ENCODE measurements around the gene TM6SF1.

TM6SF1 gene

GRCh38 chr15:83112956-83113299 is 5.5 kb downstream of the TM6SF1 start:
- Histone ChIP-seq H3K56ac (ENCODE audit: low read length) (no peak overlapping the region), H4K5ac (ENCODE audit: low read length) (no peak overlapping the region), H4K8ac (ENCODE audit: low read depth, low read length) (no peak overlapping the region), H2BK5ac (ENCODE audit: low read length) (no peak overlapping the region), H3K79me2 (ENCODE audit: control insufficient read depth, insufficient read depth, low read length) (no peaks in the 10 kb centered on the region), H3K4me1 (ENCODE audit: control insufficient read depth, low read depth, low read length) (no peaks in the 10 kb centered on the region), H3K27ac (ENCODE audit: low read depth, low read length) (no peak overlapping the region), H3K79me1 (ENCODE audit: low read length) (no peaks in the 10 kb centered on the region), H2BK15ac (replicated peaks; ENCODE audit: low read depth) (no peak overlapping the region), H3K23ac (ENCODE audit: low read length) (no peak overlapping the region), H3K9ac (ENCODE audit: low read length) (no peak overlapping the region), H2BK120ac (ENCODE audit: low read depth, low read length) (no peak overlapping the region), H3K18ac (ENCODE audit: low read length) (no peak overlapping the region), H3K4me2 (ENCODE audit: low read length) (no peak overlapping the region), H3K27me3 (ENCODE audit: insufficient read depth, low read length, poor library complexity) (no peaks in the 10 kb centered on the region), H3K36me3 (ENCODE audit: control insufficient read depth, insufficient read depth, low read length) (no peaks in the 10 kb centered on the region), H2AK5ac (ENCODE audit: low read length) (no peak overlapping the region), H3K4ac (ENCODE audit: low read depth, low read length) (no peak overlapping the region), H3K4me3 (ENCODE audit: low read length) (no peak overlapping the region)
- DNase-seq: no peak
- no CpG with 5 or more reads among the region's 3 CpGs for WGBS (ENCODE audit: extremely low coverage, insufficient coverage, low lambda C conversion rate)

GRCh38 chr15:83113881-83114674 is 6.6 kb downstream of the TM6SF1 start:
- H3K4me2 ChIP-seq (ENCODE audit: low read length): no peak overlapping the region
- H4K5ac ChIP-seq (ENCODE audit: low read length): no peak overlapping the region
- no peak overlapping the region for H2BK15ac ChIP-seq (replicated peaks; ENCODE audit: low read depth)
- DNase-seq: no peak
- no peaks in the 10 kb centered on the region for H3K79me1 ChIP-seq (ENCODE audit: low read length)
- no peak overlapping the region for H2BK120ac ChIP-seq (ENCODE audit: low read depth, low read length)
- no peaks in the 10 kb centered on the region for H3K36me3 ChIP-seq (ENCODE audit: control insufficient read depth, insufficient read depth, low read length)
- H4K8ac ChIP-seq (ENCODE audit: low read depth, low read length): no peak overlapping the region
- H3K79me2 ChIP-seq (ENCODE audit: control insufficient read depth, insufficient read depth, low read length): no peaks in the 10 kb centered on the region
- no peaks in the 10 kb centered on the region for H3K4me1 ChIP-seq (ENCODE audit: control insufficient read depth, low read depth, low read length)
- H3K4ac ChIP-seq (ENCODE audit: low read depth, low read length): no peak overlapping the region
- WGBS (ENCODE audit: extremely low coverage, insufficient coverage, low lambda C conversion rate): no CpG with 5 or more reads among the region's 5 CpGs
- H2BK5ac ChIP-seq (ENCODE audit: low read length): no peak overlapping the region
- no peak overlapping the region for H3K9ac ChIP-seq (ENCODE audit: low read length)
- no peaks in the 10 kb centered on the region for H3K27me3 ChIP-seq (ENCODE audit: insufficient read depth, low read length, poor library complexity)
- H2AK5ac ChIP-seq (ENCODE audit: low read length): no peak overlapping the region
- no peak overlapping the region for H3K18ac ChIP-seq (ENCODE audit: low read length)
- no peak overlapping the region for H3K56ac ChIP-seq (ENCODE audit: low read length)
- H3K27ac ChIP-seq (ENCODE audit: low read depth, low read length): no peak overlapping the region
- no peak overlapping the region for H3K4me3 ChIP-seq (ENCODE audit: low read length)
- H3K23ac ChIP-seq (ENCODE audit: low read length): no peak overlapping the region

- Histone ChIP-seq H3K4me3 (ENCODE audit: low read length) (no peak overlapping the region), H3K27ac (ENCODE audit: low read depth, low read length) (no peak overlapping the region), H3K4me2 (ENCODE audit: low read length) (no peak overlapping the region), H2BK5ac (ENCODE audit: low read length) (no peak overlapping the region), H4K5ac (ENCODE audit: low read length) (no peak overlapping the region), H3K18ac (ENCODE audit: low read length) (no peak overlapping the region), H2BK120ac (ENCODE audit: low read depth, low read length) (no peak overlapping the region), H3K79me1 (ENCODE audit: low read length) (no peaks in the 10 kb centered on the region), H2AK5ac (ENCODE audit: low read length) (no peak overlapping the region), H3K36me3 (ENCODE audit: control insufficient read depth, insufficient read depth, low read length) (no peaks in the 10 kb centered on the region), H3K9ac (ENCODE audit: low read length) (no peak overlapping the region), H3K23ac (ENCODE audit: low read length) (no peak overlapping the region), H3K27me3 (ENCODE audit: insufficient read depth, low read length, poor library complexity) (no peaks in the 10 kb centered on the region), H3K56ac (ENCODE audit: low read length) (no peak overlapping the region), H3K79me2 (ENCODE audit: control insufficient read depth, insufficient read depth, low read length) (no peaks in the 10 kb centered on the region), H3K4ac (ENCODE audit: low read depth, low read length) (no peak overlapping the region), H3K4me1 (ENCODE audit: control insufficient read depth, low read depth, low read length) (no peaks in the 10 kb centered on the region), H2BK15ac (replicated peaks; ENCODE audit: low read depth) (no peak overlapping the region), H4K8ac (ENCODE audit: low read depth, low read length) (no peak overlapping the region)
- no peak for DNase-seq
- WGBS (ENCODE audit: extremely low coverage, insufficient coverage, low lambda C conversion rate): no CpG with 5 or more reads among the region's 6 CpGs
These were observed 7.4 kb downstream of the TM6SF1 start for GRCh38 chr15:83114856-83115255.

- Histone ChIP-seq H2BK120ac (ENCODE audit: low read depth, low read length) (no peak overlapping the region), H2BK15ac (replicated peaks; ENCODE audit: low read depth) (no peak overlapping the region), H3K4me3 (ENCODE audit: low read length) (no peak overlapping the region), H4K8ac (ENCODE audit: low read depth, low read length) (no peak overlapping the region), H3K18ac (ENCODE audit: low read length) (no peak overlapping the region), H3K27ac (ENCODE audit: low read depth, low read length) (no peak overlapping the region), H3K36me3 (ENCODE audit: control insufficient read depth, insufficient read depth, low read length) (no peaks in the 10 kb centered on the region), H2AK5ac (ENCODE audit: low read length) (no peak overlapping the region), H4K5ac (ENCODE audit: low read length) (no peak overlapping the region), H3K79me1 (ENCODE audit: low read length) (no peaks in the 10 kb centered on the region), H3K79me2 (ENCODE audit: control insufficient read depth, insufficient read depth, low read length) (no peaks in the 10 kb centered on the region), H3K56ac (ENCODE audit: low read length) (no peak overlapping the region), H3K23ac (ENCODE audit: low read length) (no peak overlapping the region), H3K4me2 (ENCODE audit: low read length) (no peak overlapping the region), H3K4me1 (ENCODE audit: control insufficient read depth, low read depth, low read length) (no peaks in the 10 kb centered on the region), H3K4ac (ENCODE audit: low read depth, low read length) (no peak overlapping the region), H2BK5ac (ENCODE audit: low read length) (no peak overlapping the region), H3K27me3 (ENCODE audit: insufficient read depth, low read length, poor library complexity) (no peaks in the 10 kb centered on the region), H3K9ac (ENCODE audit: low read length) (no peak overlapping the region)
- WGBS (ENCODE audit: extremely low coverage, insufficient coverage, low lambda C conversion rate): no CpG with 5 or more reads among the region's 3 CpGs
- DNase-seq: no peak
These were observed 8.0 kb downstream of the TM6SF1 start for GRCh38 chr15:83115410-83115809.

- Histone ChIP-seq H3K4ac (ENCODE audit: low read depth, low read length) (no peak overlapping the region), H2BK5ac (ENCODE audit: low read length) (no peak overlapping the region), H3K27me3 (ENCODE audit: insufficient read depth, low read length, poor library complexity) (no peaks in the 10 kb centered on the region), H3K79me1 (ENCODE audit: low read length) (no peaks in the 10 kb centered on the region), H3K23ac (ENCODE audit: low read length) (no peak overlapping the region), H3K79me2 (ENCODE audit: control insufficient read depth, insufficient read depth, low read length) (no peaks in the 10 kb centered on the region), H3K27ac (ENCODE audit: low read depth, low read length) (no peak overlapping the region), H2BK120ac (ENCODE audit: low read depth, low read length) (no peak overlapping the region), H3K4me2 (ENCODE audit: low read length) (no peak overlapping the region), H4K5ac (ENCODE audit: low read length) (no peak overlapping the region), H3K18ac (ENCODE audit: low read length) (no peak overlapping the region), H3K56ac (ENCODE audit: low read length) (no peak overlapping the region), H3K4me3 (ENCODE audit: low read length) (no peak overlapping the region), H2AK5ac (ENCODE audit: low read length) (no peak overlapping the region), H2BK15ac (replicated peaks; ENCODE audit: low read depth) (no peak overlapping the region), H4K8ac (ENCODE audit: low read depth, low read length) (no peak overlapping the region), H3K36me3 (ENCODE audit: control insufficient read depth, insufficient read depth, low read length) (no peaks in the 10 kb centered on the region), H3K9ac (ENCODE audit: low read length) (no peak overlapping the region), H3K4me1 (ENCODE audit: control insufficient read depth, low read depth, low read length) (no peaks in the 10 kb centered on the region)
- DNase-seq: no peak
- WGBS (ENCODE audit: extremely low coverage, insufficient coverage, low lambda C conversion rate): no CpG with 5 or more reads among the region's 11 CpGs
These were observed 8.6 kb downstream of the TM6SF1 start for GRCh38 chr15:83115831-83116565.

Measured in mesendoderm (in vitro differentiated cells).